Measurements from ENCODE around the gene DDX1.

- TF ChIP-seq JUN (IDR thresholded peaks at IDR 0.05; ENCODE audit: borderline replicate concordance, insufficient read depth, insufficient read length, low read depth) = no peak
- TF ChIP-seq EZH2 (IDR thresholded peaks at IDR 0.05; ENCODE audit: borderline replicate concordance, low read depth, low read length, severe bottlenecking) = no peak
- TF ChIP-seq CTCF (IDR thresholded peaks at IDR 0.05; ENCODE audit: extremely low read depth in 1 of 2, insufficient read depth in 1 of 2, low read depth in 1 of 2, low read length in 2 of 2) = no peak
- TF ChIP-seq POLR2A (IDR thresholded peaks at IDR 0.05; ENCODE audit: low read depth, low read length) = no peak
- no peak for TF ChIP-seq POLR2AphosphoS5 (IDR thresholded peaks at IDR 0.05; ENCODE audit: insufficient read depth, low read depth, low read length)
- no peak for TF ChIP-seq MAX (IDR thresholded peaks at IDR 0.05; ENCODE audit: insufficient read depth, insufficient read length)
Measured at GRCh38 chr2:15638720-15639119, 47.1 kb downstream of the DDX1 start.

Measured in endothelial cell of umbilical vein (primary cell).